Duodenal mucosa (tissue), 2 donors: Measurements from ENCODE around the gene SEC22B.
"Not testable (repeated sequence)": the region's sequence is repeated elsewhere in the genome, so short reads cannot be mapped to it uniquely, and the experiment has no call there.

Experiments
- H3K27ac ChIP-seq: one replicate; pipeline ENCODE4 v1.7.0; 2013; ENCODE audit warnings: low read depth, low read length
- H3K27me3 ChIP-seq, 2 donors: one replicate each; pipeline ENCODE4 v1.7.0; 2013; ENCODE audit warnings: low read length in 2 of 2, control low read depth in 1 of 2; ENCODE audit not compliant: insufficient read depth in 2 of 2, control insufficient read depth in 1 of 2
- H3K36me3 ChIP-seq, 2 donors: one replicate each; pipeline ENCODE4 v1.7.0; 2013; ENCODE audit warnings: low read length in 2 of 2, control low read depth in 1 of 2; ENCODE audit not compliant: insufficient read depth in 2 of 2, control insufficient read depth in 1 of 2
- H3K4me1 ChIP-seq, 2 donors: one replicate each; pipeline ENCODE4 v1.7.0; 2013; ENCODE audit warnings: low read length in 2 of 2, control low read depth in 1 of 2; ENCODE audit not compliant: insufficient read depth in 2 of 2, control insufficient read depth in 1 of 2
- H3K4me3 ChIP-seq, 2 donors: one replicate each; pipeline ENCODE4 v1.7.0; 2013; ENCODE audit warnings: low read length in 2 of 2, low read depth in 1 of 2
- H3K9ac ChIP-seq, 2 donors: one replicate each; pipeline ENCODE4 v1.7.0; 2013; ENCODE audit warnings: low read length in 2 of 2, low read depth in 1 of 2
- H3K9me3 ChIP-seq, 2 donors: one replicate each; pipeline ENCODE4 v1.7.0; 2013; ENCODE audit warnings: low read length in 2 of 2, control low read depth in 1 of 2; ENCODE audit not compliant: control insufficient read depth in 1 of 2

Gene SEC22B

GRCh38 chr1:120176092-120176855 lies at the start of gene SEC22B:
Gene SEC22B (minus strand): TSS chr1:120176520. CDS start chr1:120176381, 139 bp downstream.
- Histone ChIP-seq H3K9me3 (no peaks in the 10 kb centered on the region), H3K4me1 (peaks cover 0 to 5% of the 10 kb centered on the region in 2 donors), H3K4me3 (peak within 1 kb of the TSS; percentile 92 to 100), H3K36me3 (no peaks in the 10 kb centered on the region), H3K27me3 (no peaks in the 10 kb centered on the region), H3K9ac (peak within 1 kb of the TSS; percentile 95 to 100), H3K27ac (peak within 1 kb of the TSS; percentile 89)

GRCh38 chr1:120217933-120218332 lies 41.6 kb upstream of the SEC22B start:
- H3K36me3 ChIP-seq, H3K9me3 ChIP-seq, H3K4me1 ChIP-seq, H3K27ac ChIP-seq, H3K4me3 ChIP-seq, H3K27me3 ChIP-seq, H3K9ac ChIP-seq: not testable (repeated sequence)

- not testable (repeated sequence) for H3K4me1 ChIP-seq, H3K27ac ChIP-seq, H3K36me3 ChIP-seq, H3K27me3 ChIP-seq, H3K9me3 ChIP-seq, H3K9ac ChIP-seq, H3K4me3 ChIP-seq
Measured at GRCh38 chr1:120217175-120217929, 41.0 kb upstream of the SEC22B start.

GRCh38 chr1:120213606-120214005 lies 37.3 kb upstream of the SEC22B start:
- not testable (repeated sequence) for H3K36me3 ChIP-seq, H3K4me3 ChIP-seq, H3K9ac ChIP-seq, H3K9me3 ChIP-seq, H3K27ac ChIP-seq, H3K4me1 ChIP-seq, H3K27me3 ChIP-seq

GRCh38 chr1:120210754-120211153 lies 34.4 kb upstream of the SEC22B start:
- H3K9ac ChIP-seq, H3K27ac ChIP-seq, H3K9me3 ChIP-seq, H3K4me1 ChIP-seq, H3K4me3 ChIP-seq, H3K27me3 ChIP-seq, H3K36me3 ChIP-seq: not testable (repeated sequence)

- H3K9ac ChIP-seq, H3K27me3 ChIP-seq, H3K4me1 ChIP-seq, H3K9me3 ChIP-seq, H3K27ac ChIP-seq, H3K36me3 ChIP-seq: not testable (repeated sequence)
- peak overlapping the region in 1 of 2 donors; percentile 16 for H3K4me3 ChIP-seq
Measured at GRCh38 chr1:120196863-120197775, 20.8 kb upstream of the SEC22B start.

- H3K9ac ChIP-seq, H3K4me3 ChIP-seq, H3K27ac ChIP-seq, H3K36me3 ChIP-seq, H3K9me3 ChIP-seq, H3K27me3 ChIP-seq, H3K4me1 ChIP-seq: not testable (repeated sequence)
Measured at GRCh38 chr1:120188626-120189025, 12.3 kb upstream of the SEC22B start.

- not testable (repeated sequence) for H3K9me3 ChIP-seq, H3K4me1 ChIP-seq, H3K27ac ChIP-seq, H3K4me3 ChIP-seq, H3K36me3 ChIP-seq, H3K27me3 ChIP-seq, H3K9ac ChIP-seq
Measured at GRCh38 chr1:120182176-120182707, 5.9 kb upstream of the SEC22B start.

GRCh38 chr1:120179811-120180690 lies 3.7 kb upstream of the SEC22B start:
- not testable (repeated sequence) for H3K27ac ChIP-seq, H3K27me3 ChIP-seq, H3K9me3 ChIP-seq, H3K36me3 ChIP-seq, H3K9ac ChIP-seq, H3K4me1 ChIP-seq
- peak overlapping the region in 1 of 2 donors; percentile 43 for H3K4me3 ChIP-seq
